H1 (cell line): Measurements from ENCODE around the gene NACAD. TPM values are rescaled to one million over a fixed set of nuclear protein-coding genes. Genes with fewer than 3 reads are reported as not detected.

Experiments
- CTCF ChIA-PET: fragments of 300-600 bp; sonication (Branson Sonifier 250); formaldehyde crosslinking; loops from one replicate; lab custom pipeline; 2021; ENCODE audit not compliant: partially characterized antibody; lab: Charles Lee
- POLR2A ChIA-PET: fragments of 300-600 bp; sonication (Branson Sonifier 250); formaldehyde crosslinking; loops from one replicate; lab custom pipeline; 2021; ENCODE audit warnings: inconsistent platforms; ENCODE audit not compliant: partially characterized antibody; lab: Charles Lee
- DNase-seq, 2 experiments: peaks; one replicate each; pipeline versions ENCODE4 v3.0.0 to v3.0.0-alpha.2; 2010 to 2022; ENCODE audit warnings: low spot score in 2 of 2, low read depth in 1 of 2, mixed read lengths in 1 of 2
- FAIRE-seq: peaks from 2 replicates; lab custom pipeline; 2011; peaks lifted over from hg19 to GRCh38; lab: Jason Lieb, UNC
- H2AFZ ChIP-seq: 2 replicates; pipeline ENCODE4 v1.8.1; 2012; ENCODE audit warnings: low read length, inconsistent platforms
- H2AK5ac ChIP-seq: 2 replicates; pipeline ENCODE4 v1.6.1; 2013; ENCODE audit warnings: low read depth, low read length
- H2BK120ac ChIP-seq: replicated peaks from 2 replicates; pipeline ENCODE3; 2013; ENCODE audit warnings: low read depth, low read length, inconsistent platforms
- H2BK12ac ChIP-seq: 2 replicates; pipeline ENCODE4 v1.6.1; 2013; ENCODE audit warnings: low read depth, low read length
- H2BK15ac ChIP-seq: 2 replicates; pipeline ENCODE4 v1.6.1; 2013; ENCODE audit warnings: low read length
- H2BK20ac ChIP-seq: 2 replicates; pipeline ENCODE4 v1.6.1; 2013; ENCODE audit warnings: low read length
- H2BK5ac ChIP-seq: 2 replicates; pipeline ENCODE4 v1.6.1; 2013; ENCODE audit warnings: low read depth, low read length
- H3K14ac ChIP-seq: 2 replicates; pipeline ENCODE4 v1.6.1; 2013; ENCODE audit warnings: inconsistent platforms; ENCODE audit not compliant: insufficient read length
- H3K18ac ChIP-seq: 2 replicates; pipeline ENCODE4 v1.6.1; 2013; ENCODE audit warnings: low read length; ENCODE audit errors: extremely low read depth
- H3K23ac ChIP-seq: 2 replicates; pipeline ENCODE4 v1.6.1; 2013; ENCODE audit warnings: inconsistent platforms; ENCODE audit not compliant: insufficient read length
- H3K23me2 ChIP-seq: 2 replicates; pipeline ENCODE4 v1.6.1; 2013; ENCODE audit warnings: low read depth, low read length
- H3K27ac ChIP-seq: 2 replicates; pipeline ENCODE4 v1.6.1; 2011; ENCODE audit warnings: low read depth, low read length, inconsistent platforms
- H3K27me3 ChIP-seq, 4 experiments: replicated peaks in 1 of 4; 1 replicate in 1 of 4; 2 replicates in 3 of 4; pipeline versions ENCODE4 v1.6.1 to v1.8.1; 2011 to 2013; ENCODE audit warnings: low read length in 3 of 4, mild to moderate bottlenecking in 3 of 4, inconsistent platforms in 2 of 4, mixed read lengths in 2 of 4, moderate library complexity in 1 of 4; ENCODE audit not compliant: control insufficient read depth in 3 of 4, insufficient read depth in 3 of 4; ENCODE audit errors: extremely low read depth in 1 of 4
- H3K36me3 ChIP-seq, 4 experiments: 2 replicates each; pipeline versions ENCODE4 v1.6.1 to v1.8.1; 2011 to 2013; ENCODE audit warnings: mild to moderate bottlenecking in 4 of 4, low read length in 3 of 4, moderate library complexity in 2 of 4, control low read depth in 1 of 4, inconsistent platforms in 1 of 4; ENCODE audit not compliant: insufficient read depth in 4 of 4, control insufficient read depth in 2 of 4
- H3K4ac ChIP-seq: replicated peaks from 2 replicates; pipeline ENCODE3; 2013; ENCODE audit warnings: low read length, low read depth, mixed read lengths, inconsistent platforms; ENCODE audit not compliant: insufficient read length
- H3K4me1 ChIP-seq, 4 experiments: replicated peaks in 1 of 4; 1 replicate in 1 of 4; 2 replicates in 3 of 4; pipeline versions ENCODE4 v1.6.1 to v1.8.1; 2011 to 2013; ENCODE audit warnings: low read length in 3 of 4, inconsistent platforms in 2 of 4, mixed read lengths in 1 of 4; ENCODE audit not compliant: insufficient read depth in 4 of 4, control insufficient read depth in 3 of 4
- H3K4me2 ChIP-seq, 2 experiments: 2 replicates each; pipeline versions ENCODE4 v1.6.1 to v1.8.1; 2011 to 2013; ENCODE audit warnings: low read depth in 2 of 2, low read length in 2 of 2, control low read depth in 1 of 2, inconsistent platforms in 1 of 2, mild to moderate bottlenecking in 1 of 2; ENCODE audit not compliant: insufficient read depth in 1 of 2
- H3K4me3 ChIP-seq, 4 experiments: fragments of 200-600, 300-600 bp in 1 of 4; sonication (generic), shearing (Covaris generic), sonication (Bioruptor Twin) in 1 of 4; 2 replicates each; pipeline versions ENCODE4 v1.5.1 to v1.8.1; 2011 to 2016; ENCODE audit warnings: low read length in 4 of 4, low read depth in 3 of 4, control low read depth in 2 of 4, inconsistent platforms in 2 of 4, mild to moderate bottlenecking in 2 of 4, mixed read lengths in 1 of 4, moderate library complexity in 1 of 4; ENCODE audit not compliant: insufficient read depth in 2 of 4; ENCODE audit errors: extremely low read depth in 1 of 4
- H3K56ac ChIP-seq: replicated peaks from 2 replicates; pipeline ENCODE3; 2013; ENCODE audit warnings: low read depth, mild to moderate bottlenecking, mixed read lengths, low read length, inconsistent platforms; ENCODE audit not compliant: insufficient read length
- H3K79me1 ChIP-seq: 2 replicates; pipeline ENCODE4 v1.6.1; 2013; ENCODE audit warnings: low read depth, low read length, control low read depth
- H3K79me2 ChIP-seq, 2 experiments: 2 replicates each; pipeline versions ENCODE4 v1.6.1 to v1.8.1; 2012 to 2013; ENCODE audit warnings: low read length in 2 of 2, mild to moderate bottlenecking in 2 of 2, inconsistent platforms in 1 of 2; ENCODE audit not compliant: insufficient read depth in 2 of 2, control insufficient read depth in 1 of 2
- H3K9ac ChIP-seq, 4 experiments: replicated peaks in 1 of 4; 1 replicate in 1 of 4; 2 replicates in 3 of 4; pipeline versions ENCODE4 v1.6.1 to v1.8.1; 2011 to 2013; ENCODE audit warnings: low read depth in 3 of 4, low read length in 3 of 4, control low read depth in 2 of 4, mild to moderate bottlenecking in 2 of 4, moderate library complexity in 2 of 4, inconsistent platforms in 1 of 4; ENCODE audit errors: extremely low read depth in 1 of 4
- H3K9me3 ChIP-seq, 2 experiments: 2 replicates each; pipeline versions ENCODE4 v1.6.1 to v1.8.1; 2012 to 2013; ENCODE audit warnings: mild to moderate bottlenecking in 2 of 2, moderate library complexity in 2 of 2, control low read depth in 1 of 2, inconsistent platforms in 1 of 2, low read depth in 1 of 2, low read length in 1 of 2, mixed read lengths in 1 of 2; ENCODE audit not compliant: insufficient read depth in 2 of 2
- H4K20me1 ChIP-seq, 2 experiments: replicated peaks in 1 of 2; 2 replicates each; pipeline versions ENCODE3 to v1.8.1; 2011 to 2013; ENCODE audit warnings: inconsistent platforms in 2 of 2, low read length in 2 of 2, mild to moderate bottlenecking in 1 of 2; ENCODE audit not compliant: insufficient read depth in 2 of 2, control insufficient read depth in 1 of 2
- H4K5ac ChIP-seq: 2 replicates; pipeline ENCODE4 v1.6.1; 2013; ENCODE audit warnings: low read length, low read depth, mixed read lengths, inconsistent platforms; ENCODE audit not compliant: insufficient read length
- H4K8ac ChIP-seq: 2 replicates; pipeline ENCODE4 v1.8.0; 2013; ENCODE audit warnings: mild to moderate bottlenecking, moderate library complexity, low read length, inconsistent platforms; ENCODE audit not compliant: insufficient read depth; ENCODE audit errors: extremely low read depth
- H4K91ac ChIP-seq: replicated peaks from 2 replicates; pipeline ENCODE3; 2013; ENCODE audit warnings: low read length, mixed read lengths, inconsistent platforms; ENCODE audit not compliant: insufficient read length
- POU5F1 ChIP-seq: IDR thresholded peaks from 2 replicates; pipeline ENCODE4 v1.6.1; 2011; ENCODE audit warnings: low read depth, mild to moderate bottlenecking, low read length, moderate library complexity
- WGBS, 2 experiments: shearing (Covaris generic) in 1 of 2; methylation state at CpG; one replicate each; pipeline versions ENCODE4 v1.1.6 to v1.1.7; 2013 to 2015; ENCODE audit warnings: low lambda C conversion rate in 2 of 2, mixed read lengths in 2 of 2, inconsistent platforms in 1 of 2, low coverage in 1 of 2, missing lambda C conversion rate in 1 of 2; ENCODE audit not compliant: insufficient replicate concordance in 2 of 2, insufficient coverage in 1 of 2, insufficient read length in 1 of 2; ENCODE audit errors: extremely low coverage in 1 of 2, missing lambda C conversion rate in 1 of 2; 5-methylcytosine and 5-hydroxymethylcytosine counted together
- polyA plus RNA-seq, 7 experiments: library from polyadenylated mRNA; depleted of rRNA in 3 of 7; stranded (reverse) in 5 of 7; unstranded in 2 of 7; fragments of >200 nt in 5 of 7; fragments of 200-250 nt in 2 of 7; gene quantifications; 1 replicate in 5 of 7; 2 replicates in 1 of 7; 4 replicates in 1 of 7; pipeline versions ENCODE4 v1.2.1 to v1.2.3, GENCODE V29; 2011 to 2013; ENCODE audit warnings: missing spikeins in 2 of 7, mixed read lengths in 2 of 7
- total RNA-seq: library from RNA; stranded (reverse); fragmentation: NEBNext Ultra II Directional; extraction: Animal tissue kit (Norgen Biotek cat#: 25700); gene quantifications from 2 replicates; pipeline ENCODE4 v1.2.1, GENCODE V29; 2021

Gene NACAD
- total and polyA plus RNA-seq, 2 of the 8 experiments (the other 6 are each of a cell fraction or from before 2014, with no cell fraction given): 1.3 to 6.0 TPM

- H2BK120ac ChIP-seq: no peak overlapping the region
- no peak overlapping the region for H3K4ac ChIP-seq
- H2AK5ac ChIP-seq: no peak overlapping the region
- H3K23me2 ChIP-seq: no peaks in the 10 kb centered on the region
- no peak overlapping the region for H4K91ac ChIP-seq
- no peak for FAIRE-seq
- H2BK5ac ChIP-seq: no peak overlapping the region
- no peaks in the 10 kb centered on the region for H3K79me2 ChIP-seq
- CTCF ChIA-PET: interaction anchor here (1.1 to 1.7 kb wide), 2 partner anchors 13 to 78 kb away, joined by 3 to 5 read pairs; no protein-coding TSS in a partner anchor
- POLR2A ChIA-PET: interaction anchor here (0.6 to 1.3 kb wide), 3 partner anchors 11 to 255 kb away, joined by 3 to 4 read pairs (median 3); partner anchors contain the start of gene PPIA
- H2BK15ac ChIP-seq: no peak overlapping the region
- H4K20me1 ChIP-seq: peaks cover 5 to 6% of the 10 kb centered on the region in 2 experiments
- TF ChIP-seq POU5F1: no peak
- TF ChIP-seq, all 59 proteins: peak for 0
- H3K9me3 ChIP-seq: no peaks in the 10 kb centered on the region
- no peak overlapping the region for H3K9ac ChIP-seq
- no peak for DNase-seq
- H3K4me3 ChIP-seq: no peak overlapping the region
- no peak overlapping the region for H2AFZ ChIP-seq
- H3K14ac ChIP-seq: no peak overlapping the region
- no peak overlapping the region for H3K56ac ChIP-seq
- no peaks in the 10 kb centered on the region for H3K27me3 ChIP-seq
- no peak overlapping the region for H3K4me2 ChIP-seq
- H4K5ac ChIP-seq: no peak overlapping the region
- H3K36me3 ChIP-seq: peaks cover 0 to 3% (median 0%) of the 10 kb centered on the region in 4 experiments; a peak in 1 of 8 replicates
- H2BK20ac ChIP-seq: no peak overlapping the region
- no peaks in the 10 kb centered on the region for H3K4me1 ChIP-seq
- no peak overlapping the region for H3K27ac ChIP-seq
- no peak overlapping the region for H3K18ac ChIP-seq
- no peak overlapping the region for H2BK12ac ChIP-seq
- WGBS, 2 experiments: 79% methylated on average over 3 of the region's 3 CpGs; no CpG with 5 or more reads in 1 of the 2 experiments
- H3K23ac ChIP-seq: no peak overlapping the region
- no peaks in the 10 kb centered on the region; the same call in 1 of the 2 replicates for H3K79me1 ChIP-seq
- no peak overlapping the region for H4K8ac ChIP-seq
Observed at GRCh38 chr7:45052011-45052410, 36.8 kb downstream of the NACAD start.
